ENCODE data around the gene DAPK1.
"Not testable (repeated sequence)": the region's sequence is repeated elsewhere in the genome, so short reads cannot be mapped to it uniquely, and the experiment has no call there.

The DAPK1 gene

DNA sequence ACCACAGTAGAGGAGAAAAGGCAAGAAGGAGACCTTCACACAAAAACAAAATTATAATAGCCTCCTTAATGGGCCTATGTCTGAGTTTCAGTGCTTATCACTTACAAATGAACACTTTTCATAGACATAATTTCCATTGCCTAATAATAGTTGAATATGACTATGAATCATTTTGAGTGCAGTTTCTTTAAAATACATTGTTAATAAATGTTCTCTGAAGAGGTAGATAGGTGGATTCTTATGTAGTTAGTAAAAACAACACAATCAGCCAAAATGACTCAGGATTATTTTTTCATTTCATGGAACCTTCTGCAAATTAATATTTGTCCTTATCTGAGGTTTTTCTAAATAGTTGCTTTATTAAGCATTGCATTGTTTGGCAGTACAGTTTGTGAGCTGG lies 45.6 kb downstream of the DAPK1 start:
- DNase-seq (ENCODE audit: low read depth), result no peak

DNA sequence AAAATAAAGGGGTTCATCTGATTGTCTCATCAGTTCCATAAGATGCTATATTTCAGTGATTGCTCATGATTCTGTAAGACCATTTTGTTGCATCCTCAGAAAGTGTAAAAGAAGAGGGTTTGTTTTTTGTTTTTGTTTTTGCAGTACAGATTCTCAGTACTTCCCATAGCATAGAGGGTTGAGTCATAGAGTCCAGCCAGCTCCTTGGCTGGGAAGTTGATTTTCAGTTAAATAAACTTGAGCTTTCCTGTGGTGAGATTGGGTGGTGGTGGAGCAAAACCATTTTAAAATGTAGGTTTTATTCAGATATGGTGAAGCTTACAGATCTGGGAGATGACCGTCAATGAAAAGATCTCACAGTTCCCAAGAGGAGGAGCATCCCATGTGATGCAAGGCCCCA lies 48.2 kb downstream of the DAPK1 start:
- DNase-seq (ENCODE audit: low read depth), result no peak

DNA sequence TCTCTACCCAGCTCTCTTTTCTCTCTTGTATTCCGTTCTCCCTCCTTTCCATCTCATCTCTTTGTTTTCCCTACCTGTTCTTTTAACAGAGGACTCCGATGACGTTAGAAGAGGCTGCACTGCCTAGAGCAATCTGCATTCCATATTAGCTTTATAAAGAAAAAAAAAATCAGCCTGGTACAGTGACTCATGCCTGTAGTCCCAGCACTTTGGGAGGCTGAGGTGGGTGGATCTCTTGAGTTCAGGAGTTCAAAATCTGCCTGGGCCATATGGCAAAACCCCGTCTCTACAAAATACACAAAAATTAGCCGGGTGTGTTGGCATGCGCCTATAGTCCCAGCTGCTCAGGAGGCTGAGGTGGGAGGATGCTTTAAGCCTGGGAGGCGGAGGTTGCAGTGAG lies 49.0 kb downstream of the DAPK1 start:
- DNase-seq (ENCODE audit: low read depth), result no peak

- DNase-seq (ENCODE audit: low read depth), result no peak
Measured at GRCh38 chr9:87547671-87548081, 50.0 kb downstream of the DAPK1 start.

DNA sequence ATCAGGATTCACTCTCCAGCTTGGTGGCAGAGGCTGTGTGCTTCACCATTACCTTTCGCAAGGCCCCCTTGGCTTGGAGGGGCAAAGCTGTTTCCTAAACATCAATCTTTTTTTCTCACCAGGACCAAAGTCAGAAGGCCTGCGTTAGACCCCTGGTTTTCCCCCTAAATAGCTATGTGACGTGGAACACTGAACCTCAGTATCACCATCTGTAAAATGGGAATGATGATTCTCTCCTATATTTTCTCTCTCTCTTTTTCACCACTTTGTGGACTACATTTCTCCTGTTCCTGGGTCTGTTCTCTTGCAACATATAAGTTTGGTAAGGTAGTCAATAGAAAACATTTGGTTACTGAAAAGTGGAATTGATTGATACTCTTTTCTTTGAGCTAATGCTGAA lies 50.5 kb downstream of the DAPK1 start:
- no peak for DNase-seq (ENCODE audit: low read depth)

DNA sequence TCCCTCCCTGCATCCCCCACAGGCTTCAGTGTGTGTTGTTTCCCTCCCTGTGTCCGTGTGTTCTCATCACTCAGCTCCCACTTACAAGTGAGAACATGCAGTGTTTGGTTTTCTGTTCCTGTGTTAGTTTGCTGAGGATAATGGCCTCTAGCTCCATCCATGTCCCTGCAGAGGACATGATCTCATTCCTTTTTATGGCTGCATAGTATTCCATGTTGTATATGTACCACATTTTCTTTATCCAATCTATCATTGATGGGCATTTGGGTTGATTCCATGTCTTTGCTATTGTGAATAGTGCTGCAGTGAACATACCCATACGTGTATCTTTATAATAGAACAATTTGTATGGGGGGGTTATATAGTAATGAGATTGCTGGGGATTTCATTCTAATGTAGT lies 51.4 kb downstream of the DAPK1 start:
- not testable (repeated sequence) for DNase-seq (ENCODE audit: low read depth)

- DNase-seq (ENCODE audit: low read depth), result no peak
Measured at GRCh38 chr9:87549791-87550190, 52.1 kb downstream of the DAPK1 start.

GRCh38 chr9:87550253-87550954 lies 52.7 kb downstream of the DAPK1 start:
- DNase-seq (ENCODE audit: low read depth), result no peak

GRCh38 chr9:87551772-87552217 lies 54.1 kb downstream of the DAPK1 start:
- no peak for DNase-seq (ENCODE audit: low read depth)

- no peak for DNase-seq (ENCODE audit: low read depth)
Measured at GRCh38 chr9:87554171-87554910, 56.7 kb downstream of the DAPK1 start.

DNA sequence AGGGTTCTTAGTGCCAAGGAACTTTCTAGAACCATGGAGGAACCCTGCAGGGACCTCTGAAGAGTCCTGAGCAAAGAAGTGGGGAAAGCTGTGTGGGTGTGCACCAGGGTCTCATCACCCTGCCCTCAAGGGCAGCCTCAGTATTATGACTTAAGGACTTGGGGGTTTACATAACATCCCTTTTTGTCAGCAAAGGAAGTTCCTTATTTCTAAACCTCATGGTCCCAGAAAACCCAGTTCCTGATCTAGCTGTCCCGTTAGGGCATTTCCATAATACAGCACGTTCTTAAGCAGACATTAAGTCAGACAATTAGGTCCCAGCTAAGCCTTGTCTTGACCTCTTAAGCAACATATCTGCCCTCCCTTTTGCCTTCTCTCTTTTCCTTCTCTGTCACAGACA lies 57.3 kb downstream of the DAPK1 start:
- DNase-seq (ENCODE audit: low read depth), result no peak

- DNase-seq (ENCODE audit: low read depth), result no peak
Measured at GRCh38 chr9:87556039-87556438, 58.4 kb downstream of the DAPK1 start.

DNA sequence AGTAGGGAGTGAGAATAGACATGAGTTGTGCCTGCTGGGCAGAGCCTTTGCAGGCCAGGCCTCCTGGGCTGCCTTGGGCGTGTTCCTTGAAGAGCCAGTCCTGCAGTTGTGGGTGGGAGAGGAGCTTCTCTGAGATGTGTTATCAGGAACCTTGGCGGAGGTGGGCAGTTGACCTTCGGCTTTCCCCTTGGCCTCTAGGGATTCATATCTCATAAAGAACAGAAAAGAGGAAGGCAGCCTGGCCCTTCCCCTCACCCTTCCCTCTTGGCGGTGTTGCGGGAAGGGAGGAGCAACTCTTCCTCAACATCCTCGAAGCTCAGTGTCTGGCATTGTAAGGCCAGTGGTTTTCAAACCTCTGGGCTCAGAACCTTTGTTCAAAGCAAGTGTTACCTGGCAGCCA lies 59.2 kb downstream of the DAPK1 start:
- DNase-seq (ENCODE audit: low read depth), result no peak

GRCh38 chr9:87557996-87558395 lies 60.3 kb downstream of the DAPK1 start:
- DNase-seq (ENCODE audit: low read depth), result no peak

GRCh38 chr9:87558606-87559190 lies 61.0 kb downstream of the DAPK1 start:
- no peak for DNase-seq (ENCODE audit: low read depth)

DNA sequence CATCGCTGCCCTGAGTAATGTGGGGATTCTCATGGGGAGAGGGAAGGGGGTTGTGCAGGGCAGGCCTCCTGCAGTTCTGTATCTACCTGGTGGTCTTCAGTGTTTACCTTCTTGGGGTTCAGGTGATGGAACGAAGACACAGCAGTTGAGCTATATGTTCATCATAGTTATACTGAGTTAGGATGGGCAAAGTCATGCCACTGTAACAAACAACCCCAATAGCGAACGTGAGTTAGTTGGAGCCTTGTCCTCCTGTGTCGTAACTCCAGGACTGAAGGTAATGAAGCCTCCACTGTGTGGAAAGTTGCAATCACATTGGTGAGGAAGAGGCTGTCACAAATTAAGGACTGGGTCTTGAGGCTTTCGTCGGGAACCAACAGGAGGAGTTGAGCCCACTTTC lies 64.4 kb downstream of the DAPK1 start:
- DNase-seq (ENCODE audit: low read depth), result no peak

GRCh38 chr9:87562530-87563170 lies 65.0 kb downstream of the DAPK1 start:
- no peak for DNase-seq (ENCODE audit: low read depth)

- no peak for DNase-seq (ENCODE audit: low read depth)
Measured at GRCh38 chr9:87564111-87564510, 66.4 kb downstream of the DAPK1 start.

- DNase-seq (ENCODE audit: low read depth), result no peak
Measured at GRCh38 chr9:87564791-87565241, 67.1 kb downstream of the DAPK1 start.

DNA sequence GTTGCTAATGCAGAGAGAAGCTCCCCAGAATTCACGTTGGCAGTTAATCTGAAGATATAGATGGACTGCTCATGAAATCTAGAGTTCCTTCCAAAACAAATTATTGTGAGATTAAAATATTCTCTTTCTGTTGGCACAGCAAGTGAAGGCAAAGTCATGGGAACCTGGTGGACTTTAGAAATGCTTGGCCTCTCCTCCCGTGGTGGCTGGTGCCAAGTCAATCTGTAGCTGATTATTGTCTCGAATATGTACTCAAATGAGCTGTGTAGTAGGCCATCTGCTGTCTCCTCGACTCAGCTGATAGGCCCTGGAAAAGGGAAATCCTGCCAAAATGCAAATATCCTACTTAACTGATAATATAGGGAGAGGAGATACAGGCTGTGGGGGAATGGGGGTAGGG lies 69.3 kb downstream of the DAPK1 start:
- no peak for DNase-seq (ENCODE audit: low read depth)

GRCh38 chr9:87567571-87567970 lies 69.9 kb downstream of the DAPK1 start:
- no peak for DNase-seq (ENCODE audit: low read depth)

DNA sequence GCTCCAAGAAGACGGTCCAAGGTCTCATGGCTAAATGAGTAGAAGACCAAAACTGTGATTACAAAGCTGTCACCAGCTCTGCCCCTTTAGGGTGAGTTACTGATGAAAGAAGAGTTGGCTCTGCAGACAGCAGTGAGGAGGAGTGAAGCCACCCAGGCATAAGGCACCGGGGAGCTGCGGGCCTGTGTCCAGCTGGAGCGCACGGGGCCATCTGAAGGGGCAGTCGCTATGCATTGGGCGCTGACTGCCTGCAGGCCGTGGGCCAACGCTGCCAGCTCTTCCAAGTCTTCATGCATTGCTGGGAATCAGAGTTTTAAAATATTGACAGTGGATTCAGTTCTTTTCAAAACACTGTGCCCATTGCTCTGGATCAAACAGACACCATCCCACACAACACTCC lies 70.3 kb downstream of the DAPK1 start:
- DNase-seq (ENCODE audit: low read depth), result no peak

DNA sequence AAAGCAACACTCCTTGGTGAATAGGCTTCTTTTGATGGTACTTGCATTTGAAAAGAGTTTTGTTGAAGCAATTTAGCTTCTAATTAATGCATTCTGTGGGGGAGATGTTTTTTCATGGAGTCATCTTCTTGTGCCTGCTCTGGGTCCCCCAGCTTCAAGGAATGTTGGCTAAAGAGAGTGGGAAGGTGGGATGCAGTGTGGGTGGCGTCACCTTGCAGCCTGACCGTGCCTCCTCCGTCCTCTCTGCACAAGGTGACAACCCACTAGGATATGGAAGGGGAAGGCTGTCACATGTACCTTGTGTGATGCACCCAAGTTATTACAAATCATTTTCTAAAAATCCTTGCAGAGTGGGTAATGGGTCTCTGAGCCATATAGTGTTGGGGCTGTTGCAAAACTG lies 70.7 kb downstream of the DAPK1 start:
- no peak for DNase-seq (ENCODE audit: low read depth)

Measured in activated T-cell treated with anti-CD3 and anti-CD28 coated beads for 24 hours (primary cell).